H9 (cell line): ENCODE results near the gene MRI1. TPM values are rescaled to one million over a fixed set of nuclear protein-coding genes. Genes with fewer than 3 reads are reported as not detected.

Experiments used
- DNase-seq: peaks from one replicate; pipeline ENCODE4 v3.0.0-alpha.2; 2017
- H2AFZ ChIP-seq: one replicate; pipeline ENCODE4 v1.6.1; 2013; ENCODE audit warnings: mild to moderate bottlenecking, low read length, control low read depth, moderate library complexity
- H2AK5ac ChIP-seq: 2 replicates; pipeline ENCODE4 v1.6.1; 2013; ENCODE audit warnings: low read length, control low read depth, mixed read lengths; ENCODE audit not compliant: insufficient read length
- H2BK120ac ChIP-seq: one replicate; pipeline ENCODE4 v1.6.1; 2013; ENCODE audit warnings: low read depth, mild to moderate bottlenecking, low read length, control low read depth, inconsistent platforms; ENCODE audit not compliant: poor library complexity, severe bottlenecking
- H2BK12ac ChIP-seq: 2 replicates; pipeline ENCODE4 v1.6.1; 2013; ENCODE audit warnings: low read length, control low read depth, mixed read lengths, low read depth; ENCODE audit not compliant: insufficient read length
- H2BK15ac ChIP-seq: 2 replicates; pipeline ENCODE4 v1.6.1; 2013; ENCODE audit warnings: low read depth, low read length, control low read depth
- H2BK20ac ChIP-seq: one replicate; pipeline ENCODE4 v1.6.1; 2013; ENCODE audit warnings: low read depth, mild to moderate bottlenecking, low read length, control low read depth, inconsistent platforms; ENCODE audit not compliant: poor library complexity, severe bottlenecking
- H2BK5ac ChIP-seq: 2 replicates; pipeline ENCODE4 v1.6.1; 2013; ENCODE audit warnings: low read length, control low read depth, mixed read lengths; ENCODE audit not compliant: insufficient read length
- H3K14ac ChIP-seq: 2 replicates; pipeline ENCODE4 v1.6.1; 2013; ENCODE audit warnings: low read length, control low read depth; ENCODE audit not compliant: insufficient read depth
- H3K18ac ChIP-seq: 2 replicates; pipeline ENCODE4 v1.6.1; 2013; ENCODE audit warnings: low read depth, mild to moderate bottlenecking, mixed read lengths, low read length, control low read depth; ENCODE audit not compliant: insufficient read length
- H3K23ac ChIP-seq: 2 replicates; pipeline ENCODE4 v1.6.1; 2013; ENCODE audit warnings: low read length, control low read depth, mixed read lengths, low read depth; ENCODE audit not compliant: insufficient read length
- H3K23me2 ChIP-seq: 2 replicates; pipeline ENCODE4 v1.6.1; 2013; ENCODE audit warnings: low read depth, mild to moderate bottlenecking, mixed read lengths, low read length, control low read depth; ENCODE audit not compliant: insufficient read length, poor library complexity, severe bottlenecking
- H3K27ac ChIP-seq: 2 replicates; pipeline ENCODE4 v1.5.1; 2013; ENCODE audit warnings: low read length, control low read depth, mixed read lengths, low read depth; ENCODE audit not compliant: insufficient read length
- H3K27me3 ChIP-seq: 2 replicates; pipeline ENCODE4 v1.6.1; 2013; ENCODE audit warnings: low read length, control low read depth, inconsistent platforms; ENCODE audit not compliant: insufficient read depth
- H3K4ac ChIP-seq: 2 replicates; pipeline ENCODE4 v1.6.1; 2013; ENCODE audit warnings: low read depth, mild to moderate bottlenecking, control low read depth, inconsistent platforms, low read length, moderate library complexity
- H3K4me1 ChIP-seq: 2 replicates; pipeline ENCODE4 v1.6.1; 2013; ENCODE audit warnings: low read length, control low read depth, inconsistent platforms; ENCODE audit not compliant: insufficient read depth
- H3K4me2 ChIP-seq: 2 replicates; pipeline ENCODE4 v1.6.1; 2013; ENCODE audit warnings: low read length, control low read depth, mixed read lengths; ENCODE audit not compliant: insufficient read length, insufficient read depth
- H3K56ac ChIP-seq: 2 replicates; pipeline ENCODE4 v1.6.1; 2013; ENCODE audit warnings: low read depth, mild to moderate bottlenecking, mixed read lengths, low read length, control low read depth; ENCODE audit not compliant: insufficient read length
- H3K79me1 ChIP-seq: 2 replicates; pipeline ENCODE4 v1.6.1; 2013; ENCODE audit warnings: low read depth, mild to moderate bottlenecking, moderate library complexity, low read length, control low read depth, inconsistent platforms; ENCODE audit not compliant: insufficient read depth, poor library complexity, severe bottlenecking
- H3K79me2 ChIP-seq: 2 replicates; pipeline ENCODE4 v1.6.1; 2013; ENCODE audit warnings: low read length, control low read depth, inconsistent platforms; ENCODE audit not compliant: insufficient read depth
- H3K9ac ChIP-seq: 2 replicates; pipeline ENCODE4 v1.6.1; 2013; ENCODE audit warnings: low read length, control low read depth, mixed read lengths; ENCODE audit not compliant: insufficient read length; ENCODE audit errors: extremely low read depth
- H3K9me3 ChIP-seq: one replicate; pipeline ENCODE4 v1.6.1; 2013; ENCODE audit warnings: low read depth, low read length, inconsistent platforms; ENCODE audit not compliant: control insufficient read depth
- H3T11ph ChIP-seq: one replicate; pipeline ENCODE4 v1.6.1; 2013; ENCODE audit warnings: mild to moderate bottlenecking, low read length, control low read depth, inconsistent platforms
- H4K20me1 ChIP-seq: one replicate; pipeline ENCODE4 v1.6.1; 2013; ENCODE audit not compliant: control insufficient read depth, insufficient read length, insufficient read depth
- H4K5ac ChIP-seq: 2 replicates; pipeline ENCODE4 v1.6.1; 2013; ENCODE audit warnings: low read depth, mild to moderate bottlenecking, mixed read lengths, low read length, control low read depth; ENCODE audit not compliant: insufficient read length
- H4K8ac ChIP-seq: replicated peaks from 2 replicates; pipeline ENCODE4 v1.6.1; 2013; ENCODE audit warnings: low read length, control low read depth, mixed read lengths, low read depth; ENCODE audit not compliant: insufficient read length
- H4K91ac ChIP-seq: 2 replicates; pipeline ENCODE4 v1.6.1; 2013; ENCODE audit warnings: low read depth, mild to moderate bottlenecking, moderate library complexity, mixed read lengths, low read length, control low read depth; ENCODE audit not compliant: insufficient read length
- H3K27ac Mint-ChIP-seq, 3 experiments: 2 replicates in 2 of 3; 3 replicates in 1 of 3; pipeline ENCODE4 v1.8.0; 2020 to 2021; ENCODE audit warnings: mixed read lengths in 3 of 3, mild to moderate bottlenecking in 1 of 3, moderate library complexity in 1 of 3
- H3K27me3 Mint-ChIP-seq: 2 replicates; pipeline ENCODE4 v1.8.0; 2021; ENCODE audit warnings: low read depth, mild to moderate bottlenecking, moderate library complexity, mixed read lengths
- H3K36me3 Mint-ChIP-seq, 3 experiments: 2 replicates in 2 of 3; 3 replicates in 1 of 3; pipeline ENCODE4 v1.8.0; 2020 to 2021; ENCODE audit warnings: low read depth in 3 of 3, mixed read lengths in 3 of 3; ENCODE audit not compliant: insufficient read depth in 1 of 3
- H3K4me1 Mint-ChIP-seq, 2 experiments: 2 replicates each; pipeline ENCODE4 v1.8.0; 2020; ENCODE audit warnings: mixed read lengths in 2 of 2
- H3K4me3 Mint-ChIP-seq, 2 experiments: 2 replicates in 1 of 2; 3 replicates in 1 of 2; pipeline ENCODE4 v1.8.0; 2020 to 2021; ENCODE audit warnings: mild to moderate bottlenecking in 2 of 2, mixed read lengths in 2 of 2, moderate library complexity in 1 of 2
- H3K9me3 Mint-ChIP-seq, 2 experiments: 2 replicates in 1 of 2; 3 replicates in 1 of 2; pipeline ENCODE4 v1.8.0; 2020; ENCODE audit warnings: mild to moderate bottlenecking in 2 of 2, mixed read lengths in 2 of 2, moderate library complexity in 1 of 2
- WGBS: extraction: QIAGEN DNeasy Blood & Tissue Kit; methylation state at CpG from one replicate; pipeline ENCODE4 v1.1.7; 2013; ENCODE audit warnings: missing lambda C conversion rate, low lambda C conversion rate, mixed read lengths; ENCODE audit not compliant: insufficient read length; ENCODE audit errors: extremely low coverage; 5-methylcytosine and 5-hydroxymethylcytosine counted together
- total RNA-seq: library from RNA; stranded (reverse); gene quantifications from 2 replicates; pipeline ENCODE4 v1.2.1, GENCODE V29; 2021
- TF ChIP-seq, protein P1 (sequence below): fragments of 200-600 bp; sonication (generic); conservative IDR thresholded peaks from 3 replicates; pipeline ENCODE4 v1.8.0; 2021; ENCODE audit warnings: antibody characterized with exemption, mild to moderate bottlenecking

Gene MRI1
- total RNA-seq, 1 experiment from 2014 or later: 19.5 TPM

GRCh38 chr19:13717194-13717643 is 47.1 kb upstream of the MRI1 start:
- Histone ChIP-seq H3K27me3 (no peaks in the 10 kb centered on the region), H4K20me1 (no peaks in the 10 kb centered on the region), H3K4me2 (no peak overlapping the region), H3T11ph (no peak overlapping the region), H4K5ac (no peak overlapping the region), H3K23ac (no peak overlapping the region), H2BK120ac (no peak overlapping the region), H2BK12ac (no peak overlapping the region), H3K56ac (no peak overlapping the region), H3K23me2 (no peaks in the 10 kb centered on the region), H2AFZ (no peak overlapping the region), H3K18ac (no peak overlapping the region), H3K79me2 (no peaks in the 10 kb centered on the region), H3K9me3 (no peaks in the 10 kb centered on the region), H3K4ac (no peak overlapping the region), H2BK5ac (no peak overlapping the region), H4K91ac (no peak overlapping the region), H2BK15ac (no peak overlapping the region), H3K4me1 (no peaks in the 10 kb centered on the region), H2AK5ac (no peak overlapping the region), H4K8ac (no peak overlapping the region), H3K14ac (no peak overlapping the region), H3K9ac (no peak overlapping the region), H3K79me1 (no peaks in the 10 kb centered on the region), H3K27ac (no peak overlapping the region), H2BK20ac (no peak overlapping the region)
- no peaks in the 10 kb centered on the region; a peak in 1 of 7 replicates for H3K36me3 Mint-ChIP-seq
- H3K9me3 Mint-ChIP-seq: peaks cover 7 to 13% of the 10 kb centered on the region in 2 experiments; a peak in 4 of 5 replicates
- no CpG with 5 or more reads among the region's 8 CpGs for WGBS
- no peak for DNase-seq
- peak overlapping the region in 1 of 3 experiments; percentile 23; a peak in 1 of 7 replicates for H3K27ac Mint-ChIP-seq
- peaks cover 5% of the 10 kb centered on the region for H3K27me3 Mint-ChIP-seq
- H3K4me3 Mint-ChIP-seq: no peak overlapping the region
- TF ChIP-seq, protein P1, sequence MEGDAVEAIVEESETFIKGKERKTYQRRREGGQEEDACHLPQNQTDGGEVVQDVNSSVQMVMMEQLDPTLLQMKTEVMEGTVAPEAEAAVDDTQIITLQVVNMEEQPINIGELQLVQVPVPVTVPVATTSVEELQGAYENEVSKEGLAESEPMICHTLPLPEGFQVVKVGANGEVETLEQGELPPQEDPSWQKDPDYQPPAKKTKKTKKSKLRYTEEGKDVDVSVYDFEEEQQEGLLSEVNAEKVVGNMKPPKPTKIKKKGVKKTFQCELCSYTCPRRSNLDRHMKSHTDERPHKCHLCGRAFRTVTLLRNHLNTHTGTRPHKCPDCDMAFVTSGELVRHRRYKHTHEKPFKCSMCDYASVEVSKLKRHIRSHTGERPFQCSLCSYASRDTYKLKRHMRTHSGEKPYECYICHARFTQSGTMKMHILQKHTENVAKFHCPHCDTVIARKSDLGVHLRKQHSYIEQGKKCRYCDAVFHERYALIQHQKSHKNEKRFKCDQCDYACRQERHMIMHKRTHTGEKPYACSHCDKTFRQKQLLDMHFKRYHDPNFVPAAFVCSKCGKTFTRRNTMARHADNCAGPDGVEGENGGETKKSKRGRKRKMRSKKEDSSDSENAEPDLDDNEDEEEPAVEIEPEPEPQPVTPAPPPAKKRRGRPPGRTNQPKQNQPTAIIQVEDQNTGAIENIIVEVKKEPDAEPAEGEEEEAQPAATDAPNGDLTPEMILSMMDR: no peak
- H3K4me1 Mint-ChIP-seq: peaks cover 2 to 3% of the 10 kb centered on the region in 2 experiments; a peak in 3 of 4 replicates
